Measurements from ENCODE around the gene RACGAP1. TPM values are rescaled to one million over a fixed set of nuclear protein-coding genes. Genes with fewer than 3 reads are reported as not detected.

RACGAP1 gene
- polyA plus RNA-seq, 3 donors = 47.5 to 49.4 (median 49.0) TPM

DNA sequence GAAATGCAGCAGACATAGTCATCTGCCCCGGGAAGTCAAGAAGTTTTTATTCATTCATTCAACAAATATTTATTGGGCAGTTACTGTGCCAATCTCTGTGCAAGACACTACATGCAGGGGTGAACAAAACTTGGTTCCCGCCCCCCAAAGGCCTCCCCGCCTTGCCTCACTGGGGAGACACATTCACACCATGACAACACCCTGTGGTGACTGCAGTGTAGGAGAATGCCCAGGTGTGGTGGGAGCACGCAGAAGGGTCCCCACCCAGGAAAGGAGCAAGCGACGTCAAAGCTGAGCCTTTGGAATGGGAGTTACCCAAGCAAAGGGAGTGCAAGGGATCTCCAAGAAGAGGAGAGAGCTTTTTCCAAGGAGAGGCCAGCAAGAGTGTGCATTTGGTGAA is 54.2 kb downstream of the RACGAP1 start:
- no peak for DNase-seq

DNA sequence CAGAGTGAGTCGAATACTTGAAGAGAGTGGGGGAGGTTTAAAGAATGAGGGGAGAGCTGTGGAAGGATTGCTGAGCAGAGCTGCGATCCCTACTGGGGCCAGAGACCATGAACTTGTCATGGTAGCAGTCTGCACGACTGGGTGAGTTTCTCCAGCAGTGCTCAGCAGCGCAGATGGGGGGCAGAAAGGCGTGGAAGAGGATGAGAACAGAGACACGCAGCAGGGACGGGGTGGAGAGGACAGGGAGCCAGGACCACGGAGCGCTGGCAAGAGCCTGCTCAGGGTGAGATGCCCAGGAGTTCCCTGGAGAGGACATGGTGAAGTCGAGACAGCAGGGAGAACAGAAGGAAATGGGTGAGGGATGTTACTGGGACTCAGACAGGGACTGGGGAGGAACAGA is 54.6 kb downstream of the RACGAP1 start:
- DNase-seq = no peak

DNA sequence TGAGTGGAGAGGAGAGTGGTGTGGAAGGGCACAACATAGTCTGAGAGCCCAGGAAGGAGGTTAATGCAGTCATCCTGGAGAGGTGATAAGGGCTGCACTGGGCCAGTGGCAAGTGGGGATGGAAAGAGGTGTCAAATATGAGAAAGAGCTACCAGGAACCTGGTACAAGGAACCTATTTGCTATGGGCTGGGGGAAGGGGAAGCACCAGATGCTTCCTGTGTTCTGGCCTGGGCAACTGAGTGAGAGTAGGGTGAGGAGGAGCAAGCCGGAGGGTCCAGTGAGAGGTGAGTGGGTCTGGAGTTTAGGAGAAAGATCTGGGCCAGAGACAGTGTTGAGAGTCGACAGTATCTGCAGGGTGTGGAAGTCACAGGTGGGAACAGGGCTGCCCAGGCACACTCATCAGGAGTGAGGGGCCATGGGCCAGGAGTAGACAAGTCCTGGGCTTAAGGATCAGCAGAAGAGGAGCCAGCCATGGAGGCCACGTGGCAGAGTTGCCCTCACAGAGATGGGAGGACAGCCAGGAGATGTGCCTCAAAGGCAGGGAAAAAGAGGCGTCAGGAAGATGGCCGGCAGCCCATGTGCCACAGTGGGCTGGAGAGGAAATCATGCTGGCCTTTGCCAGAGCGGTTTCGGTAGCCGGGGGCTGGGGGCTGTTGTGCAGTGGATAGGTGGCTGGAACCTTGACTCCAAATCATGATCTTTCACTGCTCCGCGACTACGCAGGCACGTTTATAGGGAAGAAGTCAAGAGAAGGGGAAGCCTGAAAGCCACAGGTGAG is 55.5 kb downstream of the RACGAP1 start:
- DNase-seq = no peak

DNA sequence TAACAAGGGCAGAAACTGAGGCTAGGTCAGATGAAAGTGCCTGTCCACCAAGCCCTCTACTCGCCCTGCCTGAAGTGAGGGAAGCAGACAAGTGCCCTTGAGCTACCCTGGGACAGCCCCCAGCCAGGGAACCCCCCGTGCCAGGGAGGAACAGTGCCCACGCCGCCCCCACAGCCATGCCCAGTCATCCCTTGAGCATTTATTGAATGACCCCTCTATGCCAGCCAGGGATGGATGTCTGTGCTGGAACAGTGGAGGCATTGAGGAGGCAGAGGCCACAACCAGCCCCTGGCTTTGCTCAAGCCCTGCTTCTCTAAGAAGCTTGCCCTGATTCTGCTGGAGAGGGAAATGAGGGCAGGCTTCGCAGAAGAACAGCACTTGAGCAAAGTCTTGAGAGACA is 56.3 kb downstream of the RACGAP1 start:
- no peak for DNase-seq

DNA sequence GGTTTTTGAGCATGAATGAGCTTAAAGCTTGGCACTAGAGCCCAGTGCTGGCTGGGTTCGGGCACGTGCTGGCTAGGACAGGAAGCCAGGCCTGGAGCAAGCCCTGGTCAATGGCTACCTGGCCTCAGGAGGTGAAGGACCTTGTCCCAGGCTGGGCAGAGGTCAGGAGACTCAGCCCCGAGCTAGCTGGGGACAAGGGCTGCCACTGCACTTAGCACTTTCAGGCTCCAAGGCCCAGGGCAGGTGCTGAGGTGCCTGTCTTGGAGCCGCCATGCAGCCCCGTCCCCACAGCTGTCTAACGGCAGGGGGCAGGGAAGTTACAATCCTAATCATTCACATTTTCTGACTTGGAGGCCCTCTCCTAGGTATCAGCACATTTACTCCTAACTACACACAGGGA is 56.8 kb downstream of the RACGAP1 start:
- no peak for DNase-seq

DNA sequence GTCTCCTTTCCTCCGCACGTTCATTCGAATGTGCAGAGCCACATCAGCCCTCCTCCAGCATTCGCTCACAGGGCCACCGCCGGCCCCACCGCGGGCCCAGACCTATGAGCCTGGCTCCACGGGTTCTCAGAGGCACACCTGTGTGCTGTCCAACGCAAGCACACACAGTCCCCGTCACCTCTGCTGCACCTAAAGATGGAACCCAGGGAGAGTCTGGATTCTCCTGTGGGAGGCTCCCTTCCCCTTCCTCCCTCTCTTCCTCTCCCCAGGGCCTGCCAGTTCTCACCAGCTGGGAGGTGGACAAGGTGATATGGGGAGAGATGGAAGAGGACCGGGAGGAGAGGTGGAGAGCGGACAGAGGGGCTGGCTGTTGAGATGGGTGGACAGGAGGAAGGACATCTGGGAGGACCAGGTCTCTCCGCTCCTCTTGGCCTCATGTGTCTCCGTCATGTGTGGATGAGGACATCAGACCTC is 57.5 kb downstream of the RACGAP1 start:
- no peak for DNase-seq

DNA sequence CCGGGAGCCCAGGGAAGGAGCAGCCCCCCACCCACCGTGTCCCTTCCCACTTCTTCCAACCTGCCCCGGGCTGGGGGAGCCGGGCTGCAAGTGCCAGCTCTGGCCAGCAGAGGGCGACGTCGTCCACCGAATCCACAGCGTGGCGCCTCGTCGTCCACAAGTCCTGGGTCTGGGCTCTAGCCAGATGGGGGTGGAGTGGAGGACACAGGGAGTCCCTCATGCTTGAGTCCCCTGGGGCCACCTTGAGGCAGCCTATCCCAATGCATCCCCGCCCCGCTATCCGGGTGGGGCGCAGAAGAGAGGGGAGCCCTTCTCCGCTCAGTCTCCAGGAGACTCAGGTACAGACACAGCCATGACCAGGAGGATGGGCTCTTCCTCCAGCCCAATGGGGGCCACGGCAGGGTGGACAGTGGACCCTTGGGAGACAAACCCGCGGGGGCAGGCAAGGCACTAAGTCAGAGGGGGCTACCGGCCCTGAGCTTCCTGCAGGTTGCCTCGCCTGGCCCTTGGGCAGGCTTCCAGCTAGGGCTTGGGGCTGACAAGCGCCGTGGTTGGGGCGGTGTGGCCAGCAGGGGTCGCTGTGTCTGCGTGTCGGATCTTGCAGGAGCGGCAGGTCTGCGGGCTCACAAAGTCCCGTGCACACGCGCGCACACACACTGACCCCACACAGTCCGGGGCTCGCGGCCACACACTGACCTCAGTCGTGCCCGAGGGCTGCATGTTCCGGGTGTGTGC is 58.1 kb downstream of the RACGAP1 start:
- peak; percentile 84 for DNase-seq

DNA sequence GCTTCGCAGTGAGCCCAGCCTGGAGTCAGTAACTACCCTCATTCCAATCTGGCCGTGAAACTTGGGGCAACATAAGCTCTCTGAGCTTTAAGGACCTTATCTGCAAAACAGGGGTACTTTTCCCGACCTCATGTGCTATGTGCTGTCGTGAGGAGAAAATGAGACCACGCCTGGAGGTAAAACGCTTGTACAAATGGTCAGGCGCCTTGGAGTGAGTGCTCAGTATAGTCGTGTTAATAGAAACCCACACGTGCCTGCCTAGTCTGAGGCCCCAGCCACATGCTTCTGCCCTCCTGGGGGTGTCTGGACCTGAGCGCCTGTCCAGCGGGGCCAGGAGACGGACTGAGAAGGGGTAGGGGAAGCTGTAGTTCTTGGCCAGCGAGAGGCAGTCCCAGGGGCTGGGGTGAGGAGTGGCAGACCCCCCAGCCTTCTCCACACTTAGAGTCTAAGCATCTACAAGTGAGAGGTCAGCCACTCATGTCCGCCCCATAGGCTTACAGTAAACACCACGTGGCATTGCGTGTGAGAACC is 58.7 kb downstream of the RACGAP1 start:
- DNase-seq = no peak

DNA sequence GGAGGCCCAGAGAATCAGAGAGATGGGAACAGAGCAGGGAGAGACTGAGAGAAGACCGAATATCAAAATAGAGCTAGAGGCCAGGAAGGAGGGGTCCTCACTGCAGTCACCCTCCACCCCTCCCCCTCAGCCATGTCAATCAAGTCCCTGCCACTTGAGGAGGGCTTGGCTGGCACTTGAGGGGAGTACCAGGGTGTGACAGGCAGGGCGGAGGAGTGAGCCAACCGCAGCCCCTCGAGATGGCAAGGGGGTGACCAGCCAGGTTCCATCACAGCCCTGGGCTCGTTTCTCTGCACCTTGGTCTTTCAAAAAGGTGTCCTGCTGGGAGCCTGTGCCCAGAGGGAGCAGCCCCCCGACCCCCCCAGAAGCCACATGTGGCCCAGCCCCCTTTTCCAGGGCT is 59.5 kb downstream of the RACGAP1 start:
- DNase-seq = no peak

DNA sequence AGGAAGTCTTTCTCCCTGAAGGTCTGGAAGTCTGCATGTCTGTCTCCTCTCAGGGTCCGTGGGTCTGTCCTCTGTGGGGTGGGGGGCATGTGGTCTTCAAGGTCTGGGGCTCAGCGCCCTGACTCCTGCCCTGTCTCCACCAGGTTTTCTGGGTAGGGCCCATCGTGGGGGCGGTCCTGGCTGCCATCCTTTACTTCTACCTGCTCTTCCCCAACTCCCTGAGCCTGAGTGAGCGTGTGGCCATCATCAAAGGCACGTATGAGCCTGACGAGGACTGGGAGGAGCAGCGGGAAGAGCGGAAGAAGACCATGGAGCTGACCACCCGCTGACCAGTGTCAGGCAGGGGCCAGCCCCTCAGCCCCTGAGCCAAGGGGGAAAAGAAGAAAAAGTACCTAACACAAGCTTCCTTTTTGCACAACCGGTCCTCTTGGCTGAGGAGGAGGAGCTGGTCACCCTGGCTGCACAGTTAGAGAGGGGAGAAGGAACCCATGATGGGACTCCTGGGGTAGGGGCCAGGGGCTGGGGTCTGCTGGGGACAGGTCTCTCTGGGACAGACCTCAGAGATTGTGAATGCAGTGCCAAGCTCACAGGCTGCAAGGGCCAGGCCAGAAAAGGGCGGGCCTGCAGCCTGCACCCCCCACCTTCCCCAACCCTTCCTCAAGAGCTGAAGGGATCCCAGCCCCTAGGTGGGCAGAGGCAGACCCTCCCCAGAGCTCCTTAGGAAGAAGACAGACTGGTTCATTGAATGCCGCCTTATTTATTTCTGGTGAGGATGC is 60.3 kb downstream of the RACGAP1 start:
- no peak for DNase-seq

DNA sequence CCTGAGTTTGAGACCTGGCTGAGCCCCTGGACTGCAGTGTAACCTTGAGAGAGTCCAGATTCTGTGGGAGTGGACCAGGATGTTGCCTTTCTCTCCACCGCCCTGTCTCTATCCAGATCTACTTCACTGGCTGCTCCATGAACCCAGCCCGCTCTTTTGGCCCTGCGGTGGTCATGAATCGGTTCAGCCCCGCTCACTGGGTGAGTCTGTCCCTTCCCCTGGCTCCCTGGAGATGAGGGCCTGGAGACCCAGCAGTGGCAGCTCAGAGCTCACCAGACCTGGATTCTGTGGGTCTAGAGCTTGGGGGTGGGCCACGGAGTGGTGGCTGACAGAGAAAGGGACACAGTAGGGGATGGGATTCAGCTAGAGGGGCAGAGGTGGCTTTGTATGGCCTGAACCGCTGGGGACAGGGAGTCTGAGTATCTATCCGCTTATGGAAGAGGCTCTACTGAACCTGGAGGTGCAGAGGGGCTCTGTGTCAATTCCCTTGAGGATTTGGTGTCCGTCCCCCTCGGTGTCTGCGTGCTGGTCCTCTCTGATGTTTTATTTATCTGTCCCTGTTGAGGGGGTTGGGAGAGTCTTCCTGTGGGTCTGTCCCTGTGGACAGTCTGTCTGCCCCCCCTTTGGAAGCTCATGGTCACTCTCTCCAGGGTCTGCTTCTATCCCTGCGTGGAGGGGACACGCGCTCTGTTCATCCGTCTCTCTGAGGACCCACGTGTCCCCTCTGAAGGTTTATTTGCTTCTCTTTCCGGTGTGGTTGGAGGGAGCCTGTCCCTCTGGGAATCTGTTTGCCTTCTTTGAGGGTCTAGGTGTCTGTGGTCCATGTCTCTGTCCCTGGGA is 61.1 kb downstream of the RACGAP1 start:
- DNase-seq = no peak

DNA sequence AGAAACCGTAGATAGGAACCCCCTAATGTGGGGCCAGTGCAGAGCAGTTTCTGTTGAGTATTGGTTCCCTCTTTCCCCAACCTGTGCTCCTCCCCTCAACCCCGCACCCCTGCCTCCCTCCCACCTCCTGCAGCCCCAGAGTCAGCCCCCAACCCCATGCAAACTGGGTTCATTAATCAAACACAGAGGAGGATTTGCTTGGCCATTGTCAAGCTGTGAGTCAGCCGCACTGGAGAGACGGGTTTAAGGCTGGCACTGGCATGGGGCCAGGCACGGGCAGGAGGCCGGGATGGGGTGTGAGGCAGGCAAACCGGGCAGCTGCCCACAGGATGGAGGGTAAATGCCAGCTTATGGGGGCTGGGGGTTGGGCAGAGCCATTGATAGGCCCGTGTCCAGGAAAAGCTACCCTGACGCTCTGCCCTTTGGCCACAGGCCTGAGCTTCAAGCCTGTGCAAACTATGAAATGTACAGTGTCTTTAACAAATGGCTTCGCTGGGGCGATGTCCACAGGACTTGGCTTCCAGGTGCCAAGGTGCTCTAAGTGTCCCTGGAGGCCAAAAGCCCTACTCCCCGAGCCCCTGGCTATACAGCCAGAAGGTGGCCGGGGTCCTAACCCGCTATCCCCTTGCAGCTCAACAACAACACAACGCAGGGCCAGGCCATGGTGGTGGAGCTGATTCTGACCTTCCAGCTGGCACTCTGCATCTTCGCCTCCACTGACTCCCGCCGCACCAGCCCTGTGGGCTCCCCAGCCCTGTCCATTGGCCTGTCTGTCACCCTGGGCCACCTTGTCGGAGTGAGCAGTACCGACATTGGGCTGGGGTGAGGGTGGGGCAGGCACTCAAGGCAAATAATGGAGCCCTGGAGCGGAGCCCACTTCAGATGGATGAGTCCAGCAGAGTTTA is 62.2 kb downstream of the RACGAP1 start:
- DNase-seq = no peak

DNA sequence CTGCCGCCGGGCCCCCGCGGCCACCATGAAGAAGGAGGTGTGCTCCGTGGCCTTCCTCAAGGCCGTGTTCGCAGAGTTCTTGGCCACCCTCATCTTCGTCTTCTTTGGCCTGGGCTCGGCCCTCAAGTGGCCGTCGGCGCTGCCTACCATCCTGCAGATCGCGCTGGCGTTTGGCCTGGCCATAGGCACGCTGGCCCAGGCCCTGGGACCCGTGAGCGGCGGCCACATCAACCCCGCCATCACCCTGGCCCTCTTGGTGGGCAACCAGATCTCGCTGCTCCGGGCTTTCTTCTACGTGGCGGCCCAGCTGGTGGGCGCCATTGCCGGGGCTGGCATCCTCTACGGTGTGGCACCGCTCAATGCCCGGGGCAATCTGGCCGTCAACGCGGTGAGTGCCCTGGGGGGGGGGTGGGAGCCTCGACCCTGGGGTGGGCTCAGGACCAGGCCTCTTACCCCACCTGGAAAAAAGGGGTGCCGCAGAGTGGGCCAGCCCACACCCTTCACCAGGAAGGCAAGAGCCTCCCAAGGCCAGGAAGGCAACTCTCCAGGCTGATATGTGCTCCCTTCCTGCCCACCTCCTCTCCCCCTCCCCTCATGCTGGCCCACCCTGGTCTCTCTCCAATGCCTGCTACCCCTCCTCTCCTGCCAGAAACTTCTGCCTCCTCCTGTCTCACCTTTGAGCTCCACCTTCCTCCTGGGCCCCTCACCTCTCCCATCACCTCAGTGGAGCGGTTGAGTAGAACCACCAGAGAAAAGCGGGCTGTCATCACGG is 63.1 kb downstream of the RACGAP1 start:
- DNase-seq = no peak

DNA sequence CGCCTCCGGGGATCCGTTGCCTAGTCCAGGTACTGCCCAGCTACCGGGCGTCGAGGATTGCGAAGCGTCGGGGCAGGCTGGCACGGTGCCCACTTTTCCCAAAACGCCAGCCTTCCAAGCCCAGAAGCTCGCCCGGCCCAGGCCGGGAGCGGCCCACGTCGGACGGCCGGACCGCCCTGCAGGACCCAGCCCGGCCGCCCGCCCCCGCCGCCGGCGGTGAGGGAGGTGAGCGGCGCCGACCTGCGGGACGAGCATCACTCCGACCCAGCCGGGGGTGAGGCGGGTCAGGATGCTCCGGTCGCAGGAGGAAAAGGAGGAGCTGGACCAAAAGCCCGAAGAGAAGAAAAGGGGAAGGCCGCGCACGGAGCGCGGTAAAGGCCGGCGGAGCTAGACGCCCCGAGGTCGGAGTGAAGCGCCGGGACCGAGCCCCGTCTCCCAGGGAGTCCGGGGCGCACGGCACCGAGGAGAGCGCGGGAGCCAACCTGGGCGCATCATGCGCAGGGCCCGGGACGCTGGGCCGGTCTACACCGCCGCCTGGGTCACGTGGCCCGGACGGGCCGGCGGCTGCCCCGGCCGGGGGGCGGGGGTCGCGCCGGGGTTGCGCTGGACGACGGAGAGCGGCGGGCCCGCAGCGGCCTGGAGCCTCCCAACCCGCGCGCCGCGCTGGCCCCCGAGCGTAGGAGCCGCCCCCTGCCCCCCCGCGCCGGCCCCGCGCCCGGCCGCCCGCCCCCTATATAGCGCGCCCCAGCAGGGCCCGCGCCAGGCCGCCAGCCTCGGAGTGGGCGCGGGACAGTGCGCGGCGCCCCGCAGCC is 64.0 kb downstream of the RACGAP1 start, which contains the start of gene AQP5:
TSS of gene AQP5 (plus strand) at position 762 of the 812 bp plus-strand sequence. CDS start 146 bp downstream, outside the sequence.
- no peak for DNase-seq

DNA sequence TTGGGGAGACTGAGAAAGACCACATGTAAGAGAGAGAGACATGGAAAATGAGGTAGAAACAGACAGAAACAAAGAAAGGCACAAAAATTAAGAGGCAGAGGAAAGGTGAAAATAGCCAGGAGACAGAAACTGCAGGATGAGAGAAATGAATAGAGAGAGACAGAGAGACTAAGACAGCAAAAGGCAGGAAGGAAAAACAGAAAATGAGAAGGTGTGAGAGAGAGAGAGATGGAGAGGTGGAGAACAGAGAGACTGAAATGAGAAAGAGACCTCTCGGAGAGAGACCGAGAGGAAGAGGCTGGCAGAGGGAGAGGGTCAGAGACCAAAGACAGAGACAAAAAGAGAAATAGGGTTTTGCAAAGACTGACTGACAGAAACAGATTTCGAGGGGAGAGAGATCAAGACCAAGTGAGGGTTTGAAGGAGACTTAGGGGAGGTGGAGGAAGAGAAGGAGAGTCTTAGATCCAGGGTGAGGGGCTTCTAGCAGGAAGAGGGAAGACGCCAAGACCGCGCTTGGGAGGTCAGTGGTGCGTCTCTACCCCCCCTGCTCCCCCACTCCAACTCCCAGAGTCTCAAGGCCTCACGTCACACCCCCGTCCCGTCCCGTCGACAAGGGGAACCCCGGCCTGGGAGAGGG is 64.7 kb downstream of the RACGAP1 start:
- no peak for DNase-seq

DNA sequence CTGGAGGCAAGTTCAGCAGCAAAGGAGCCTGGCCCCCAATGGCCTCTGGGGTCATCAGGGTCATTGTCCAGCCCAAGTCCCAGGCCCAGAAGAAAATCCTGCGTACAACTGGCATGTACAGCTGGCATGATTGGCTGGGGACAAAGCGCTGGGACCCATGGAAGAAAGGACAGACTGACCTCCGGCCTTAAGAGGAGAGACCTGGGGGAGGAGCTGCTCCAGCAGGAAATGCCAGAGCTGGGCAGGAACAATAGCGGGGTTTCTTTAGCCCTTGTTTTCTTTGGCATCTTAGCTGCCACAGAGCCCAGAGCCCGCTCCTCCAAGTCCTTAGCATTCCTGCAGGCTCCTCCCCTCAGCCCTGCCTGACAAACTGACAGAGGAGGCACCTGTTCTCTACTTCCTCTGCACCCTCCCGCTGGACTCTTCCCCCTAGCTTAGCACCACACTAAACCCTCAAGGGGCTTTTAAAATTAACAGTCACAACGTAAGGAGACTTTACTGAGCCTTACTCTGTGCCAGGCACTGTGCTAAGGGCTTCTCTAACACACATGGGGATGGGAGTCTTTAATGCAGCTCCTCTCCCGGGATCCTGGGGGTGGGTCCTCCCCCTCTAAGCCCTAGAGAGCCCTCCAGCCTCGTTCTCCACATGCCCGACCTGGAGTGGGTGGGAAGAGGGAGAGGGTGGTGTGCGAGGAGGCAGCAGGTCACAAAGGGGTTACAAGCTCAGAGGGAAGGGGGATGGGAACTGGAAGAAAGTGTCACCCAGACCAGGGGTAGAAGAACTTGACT is 65.4 kb downstream of the RACGAP1 start:
- DNase-seq = no peak

DNA sequence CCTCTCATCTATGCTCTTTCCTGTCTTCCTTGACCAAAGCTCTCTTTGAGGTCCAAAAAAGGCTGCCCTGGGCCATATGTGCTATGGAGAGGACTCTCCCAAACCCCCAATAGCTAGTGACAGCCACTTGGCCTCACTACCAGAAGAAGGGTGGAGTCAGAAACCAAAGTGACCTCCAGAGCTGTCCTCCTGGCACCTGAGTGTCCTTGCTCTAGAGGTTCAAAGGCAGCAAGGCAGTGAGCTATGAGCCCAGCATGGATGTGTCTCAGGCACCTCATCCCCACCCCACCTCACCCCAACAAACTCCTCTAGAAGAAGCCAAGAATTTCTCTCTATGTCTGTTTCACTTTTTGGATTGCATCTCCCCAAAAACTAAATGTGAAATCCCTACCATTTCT is 67.7 kb downstream of the RACGAP1 start:
- no peak for DNase-seq

All from renal pelvis (tissue), 4 donors.